ENCODE data around the gene RRAS. TPM values are rescaled to one million over a fixed set of nuclear protein-coding genes. Genes with fewer than 3 reads are reported as not detected.

RRAS gene
- total RNA-seq, 1 experiment from 2014 or later = 72.7 TPM

Other genes starting within 250 kb of the RRAS start
- not detected in 2 replicates for gene PTH2, start 216.7 kb downstream of the RRAS start, total RNA-seq (2014; rRNA removed; shearing (Covaris generic); ENCODE audit: low replicate concordance)
- not detected in 2 replicates for gene GFY, start 214.8 kb downstream of the RRAS start, total RNA-seq (2014; rRNA removed; shearing (Covaris generic); ENCODE audit: low replicate concordance)
- not detected in 2 replicates for gene SLC17A7, start 198.6 kb downstream of the RRAS start, total RNA-seq (2014; rRNA removed; shearing (Covaris generic); ENCODE audit: low replicate concordance)
- 121 and 144 TPM in 2 replicates for gene PIH1D1, start 188.3 kb downstream of the RRAS start, total RNA-seq (2014; rRNA removed; shearing (Covaris generic); ENCODE audit: low replicate concordance)
- 86.4 and 89.0 TPM in 2 replicates for gene ALDH16A1, start 186.9 kb downstream of the RRAS start, total RNA-seq (2014; rRNA removed; shearing (Covaris generic); ENCODE audit: low replicate concordance)
- 0.25 and 5.0 TPM in 2 replicates for gene FLT3LG, start 165.9 kb downstream of the RRAS start, total RNA-seq (2014; rRNA removed; shearing (Covaris generic); ENCODE audit: low replicate concordance)
- 1,730 and 3,823 TPM in 2 replicates for gene RPL13A, start 152.5 kb downstream of the RRAS start, total RNA-seq (2014; rRNA removed; shearing (Covaris generic); ENCODE audit: low replicate concordance)
- gene RPS11, start 143.7 kb downstream of the RRAS start, total RNA-seq (2014; rRNA removed; shearing (Covaris generic); ENCODE audit: low replicate concordance) = 2,408 and 3,564 TPM in 2 replicates
- gene FCGRT, start 127.5 kb downstream of the RRAS start, total RNA-seq (2014; rRNA removed; shearing (Covaris generic); ENCODE audit: low replicate concordance) = 29.6 and 58.0 TPM in 2 replicates
- 131 and 183 TPM in 2 replicates for gene RCN3, start 112.1 kb downstream of the RRAS start, total RNA-seq (2014; rRNA removed; shearing (Covaris generic); ENCODE audit: low replicate concordance)
- 46.1 and 109 TPM in 2 replicates for gene NOSIP, start 59.6 kb downstream of the RRAS start, total RNA-seq (2014; rRNA removed; shearing (Covaris generic); ENCODE audit: low replicate concordance)
- gene PRRG2, start 58.8 kb downstream of the RRAS start, total RNA-seq (2014; rRNA removed; shearing (Covaris generic); ENCODE audit: low replicate concordance) = 0.20 TPM in 1 of 2 replicates, not detected in the other
- 1.2 and 1.8 TPM in 2 replicates for gene PRR12, start 49.0 kb downstream of the RRAS start, total RNA-seq (2014; rRNA removed; shearing (Covaris generic); ENCODE audit: low replicate concordance)
- gene SCAF1, start 2.1 kb upstream of the RRAS start, total RNA-seq (2014; rRNA removed; shearing (Covaris generic); ENCODE audit: low replicate concordance) = 13.4 and 22.7 TPM in 2 replicates
- 64.1 and 104 TPM in 2 replicates for gene IRF3, start 25.7 kb upstream of the RRAS start, total RNA-seq (2014; rRNA removed; shearing (Covaris generic); ENCODE audit: low replicate concordance)
- gene BCL2L12, start 25.8 kb upstream of the RRAS start, total RNA-seq (2014; rRNA removed; shearing (Covaris generic); ENCODE audit: low replicate concordance) = 3.0 TPM in 1 of 2 replicates, not detected in the other
- 705 and 777 TPM in 2 replicates for gene PRMT1, start 37.1 kb upstream of the RRAS start, total RNA-seq (2014; rRNA removed; shearing (Covaris generic); ENCODE audit: low replicate concordance)
- 0.33 and 1.4 TPM in 2 replicates for gene ADM5, start 49.5 kb upstream of the RRAS start, total RNA-seq (2014; rRNA removed; shearing (Covaris generic); ENCODE audit: low replicate concordance)
- gene CPT1C, start 51.0 kb upstream of the RRAS start, total RNA-seq (2014; rRNA removed; shearing (Covaris generic); ENCODE audit: low replicate concordance) = not detected in 2 replicates
- gene TSKS, start 123.2 kb upstream of the RRAS start, total RNA-seq (2014; rRNA removed; shearing (Covaris generic); ENCODE audit: low replicate concordance) = not detected in 2 replicates
- 83.8 and 115 TPM in 2 replicates for gene AP2A1, start 126.9 kb upstream of the RRAS start, total RNA-seq (2014; rRNA removed; shearing (Covaris generic); ENCODE audit: low replicate concordance)
- gene FUZ, start 173.1 kb upstream of the RRAS start, total RNA-seq (2014; rRNA removed; shearing (Covaris generic); ENCODE audit: low replicate concordance) = 8.2 and 31.4 TPM in 2 replicates
- 27.6 and 45.1 TPM in 2 replicates for gene MED25, start 178.1 kb upstream of the RRAS start, total RNA-seq (2014; rRNA removed; shearing (Covaris generic); ENCODE audit: low replicate concordance)
- gene PTOV1, start 211.0 kb upstream of the RRAS start, total RNA-seq (2014; rRNA removed; shearing (Covaris generic); ENCODE audit: low replicate concordance) = 45.1 and 96.1 TPM in 2 replicates
- gene PNKP, start 227.4 kb upstream of the RRAS start, total RNA-seq (2014; rRNA removed; shearing (Covaris generic); ENCODE audit: low replicate concordance) = 29.4 and 46.4 TPM in 2 replicates
- 12.1 and 16.5 TPM in 2 replicates for gene AKT1S1, start 237.2 kb upstream of the RRAS start, total RNA-seq (2014; rRNA removed; shearing (Covaris generic); ENCODE audit: low replicate concordance)
- 5.2 and 11.5 TPM in 2 replicates for gene TBC1D17, start 237.6 kb upstream of the RRAS start, total RNA-seq (2014; rRNA removed; shearing (Covaris generic); ENCODE audit: low replicate concordance)

Measured in MG63 (cell line).